Trophoblast cell (in vitro differentiated cells and primary cell): ENCODE measurements around the gene CPNE2.

Experiments
- DNase-seq, 2 donors: peaks; one replicate each; pipeline ENCODE4 v3.0.0-alpha.2; 2016
- H2AFZ ChIP-seq: 2 replicates; pipeline ENCODE4 v1.6.1; 2013; ENCODE audit warnings: low read length, moderate library complexity, mild to moderate bottlenecking; ENCODE audit not compliant: insufficient read depth, poor library complexity
- H2AK5ac ChIP-seq: 2 replicates; pipeline ENCODE4 v1.6.1; 2013; ENCODE audit warnings: mild to moderate bottlenecking, low read length
- H2BK120ac ChIP-seq: 2 replicates; pipeline ENCODE4 v1.6.1; 2013; ENCODE audit warnings: low read length, mild to moderate bottlenecking, moderate library complexity; ENCODE audit not compliant: insufficient read depth, poor library complexity
- H2BK12ac ChIP-seq: 2 replicates; pipeline ENCODE4 v1.6.1; 2013; ENCODE audit warnings: mild to moderate bottlenecking, low read length, moderate library complexity
- H2BK5ac ChIP-seq: 2 replicates; pipeline ENCODE4 v1.6.1; 2013; ENCODE audit warnings: low read length, low read depth, moderate library complexity, mild to moderate bottlenecking; ENCODE audit not compliant: poor library complexity
- H3K14ac ChIP-seq: 2 replicates; pipeline ENCODE4 v1.6.1; 2013; ENCODE audit warnings: mild to moderate bottlenecking, low read length
- H3K18ac ChIP-seq: 2 replicates; pipeline ENCODE4 v1.6.1; 2013; ENCODE audit warnings: mild to moderate bottlenecking, low read length
- H3K23ac ChIP-seq: 2 replicates; pipeline ENCODE4 v1.6.1; 2013; ENCODE audit warnings: low read length
- H3K27ac ChIP-seq: 2 replicates; pipeline ENCODE4 v1.5.1; 2013; ENCODE audit warnings: low read depth, mild to moderate bottlenecking, inconsistent platforms, low read length, moderate library complexity
- H3K27me3 ChIP-seq: 2 replicates; pipeline ENCODE4 v1.6.1; 2013; ENCODE audit warnings: inconsistent platforms, mild to moderate bottlenecking, low read length, moderate library complexity; ENCODE audit not compliant: insufficient read depth
- H3K36me3 ChIP-seq, 2 experiments: 1 replicate in 1 of 2; 2 replicates in 1 of 2; pipeline ENCODE4 v1.6.1; 2013; ENCODE audit warnings: low read length in 2 of 2, mild to moderate bottlenecking in 2 of 2, moderate library complexity in 1 of 2; ENCODE audit not compliant: insufficient read depth in 2 of 2, control insufficient read depth in 1 of 2
- H3K4ac ChIP-seq: 2 replicates; pipeline ENCODE4 v1.6.1; 2013; ENCODE audit warnings: low read depth, mild to moderate bottlenecking, low read length, moderate library complexity
- H3K4me1 ChIP-seq, 2 experiments: 1 replicate in 1 of 2; 2 replicates in 1 of 2; pipeline ENCODE4 v1.6.1; 2013; ENCODE audit warnings: low read length in 2 of 2, mild to moderate bottlenecking in 2 of 2, moderate library complexity in 1 of 2; ENCODE audit not compliant: insufficient read depth in 2 of 2, control insufficient read depth in 1 of 2
- H3K4me2 ChIP-seq: 2 replicates; pipeline ENCODE4 v1.6.1; 2013; ENCODE audit warnings: inconsistent platforms, mild to moderate bottlenecking, low read length, moderate library complexity
- H3K4me3 ChIP-seq: 2 replicates; pipeline ENCODE4 v1.5.1; 2013; ENCODE audit warnings: mild to moderate bottlenecking, low read depth, low read length, inconsistent platforms
- H3K79me1 ChIP-seq: one replicate; pipeline ENCODE4 v1.6.1; 2013; ENCODE audit warnings: low read length
- H3K79me2 ChIP-seq: 2 replicates; pipeline ENCODE4 v1.6.1; 2013; ENCODE audit warnings: low read length, mild to moderate bottlenecking; ENCODE audit not compliant: control insufficient read depth, insufficient read depth, poor library complexity
- H3K9ac ChIP-seq: 2 replicates; pipeline ENCODE4 v1.6.1; 2013; ENCODE audit warnings: mild to moderate bottlenecking, low read length
- H3K9me3 ChIP-seq: 2 replicates; pipeline ENCODE4 v1.6.1; 2013; ENCODE audit warnings: low read depth, mild to moderate bottlenecking, control low read depth, inconsistent platforms, low read length; ENCODE audit not compliant: insufficient read depth
- H4K12ac ChIP-seq: 2 replicates; pipeline ENCODE4 v1.6.1; 2013; ENCODE audit warnings: low read depth, mild to moderate bottlenecking, low read length, moderate library complexity
- H4K8ac ChIP-seq: 2 replicates; pipeline ENCODE4 v1.6.1; 2013; ENCODE audit warnings: low read depth, mild to moderate bottlenecking, low read length, moderate library complexity
- H4K91ac ChIP-seq: one replicate; pipeline ENCODE4 v1.6.1; 2013; ENCODE audit warnings: low read depth, mild to moderate bottlenecking, low read length, moderate library complexity
- WGBS: extraction: QIAGEN DNeasy Blood & Tissue Kit; methylation state at CpG from one replicate; pipeline ENCODE4 v1.1.7; 2013; ENCODE audit warnings: missing lambda C conversion rate; ENCODE audit not compliant: insufficient read length, insufficient coverage; ENCODE audit errors: extremely low coverage; 5-methylcytosine and 5-hydroxymethylcytosine counted together

Gene CPNE2

GRCh38 chr16:57089406-57089805, 3.0 kb upstream of the CPNE2 start:
- Histone ChIP-seq H3K23ac (no peak overlapping the region), H4K91ac (no peak overlapping the region), H4K12ac (no peak overlapping the region), H2BK12ac (no peak overlapping the region), H3K14ac (no peak overlapping the region), H3K4ac (no peak overlapping the region), H3K9ac (no peak overlapping the region), H3K4me2 (no peak overlapping the region), H4K8ac (no peak overlapping the region), H2BK120ac (no peak overlapping the region), H3K79me1 (peaks cover 14% of the 10 kb centered on the region), H3K27ac (no peak overlapping the region), H3K36me3 (no peaks in the 10 kb centered on the region), H2AFZ (no peak overlapping the region), H3K9me3 (no peaks in the 10 kb centered on the region), H2AK5ac (no peak overlapping the region), H3K4me3 (no peak overlapping the region), H3K18ac (no peak overlapping the region), H3K4me1 (peaks cover 12 to 18% of the 10 kb centered on the region in 2 experiments), H2BK5ac (no peak overlapping the region), H3K27me3 (no peaks in the 10 kb centered on the region), H3K79me2 (peaks cover 6% of the 10 kb centered on the region)
- DNase-seq: no peak
- no CpG with 5 or more reads among the region's 8 CpGs for WGBS

GRCh38 chr16:57091200-57091974, 996 bp upstream of the CPNE2 start:
- peak overlapping the region; percentile 99 for H4K91ac ChIP-seq
- peaks cover 0 to 3% of the 10 kb centered on the region in 2 experiments for H3K36me3 ChIP-seq
- peaks cover 14% of the 10 kb centered on the region for H3K79me1 ChIP-seq
- H4K8ac ChIP-seq: peak overlapping the region; percentile 88
- H3K79me2 ChIP-seq: peaks cover 6% of the 10 kb centered on the region
- no peak overlapping the region for H3K4me3 ChIP-seq
- H2BK120ac ChIP-seq: peak overlapping the region; percentile 54
- no peak overlapping the region for H3K23ac ChIP-seq
- no peak overlapping the region for H3K9ac ChIP-seq
- H3K27me3 ChIP-seq: no peaks in the 10 kb centered on the region
- no peak overlapping the region for H2AFZ ChIP-seq
- H3K9me3 ChIP-seq: no peaks in the 10 kb centered on the region
- no peak overlapping the region for H3K4ac ChIP-seq
- whole genome bisulfite sequencing: no CpG with 5 or more reads among the region's 24 CpGs
- no peak overlapping the region for H4K12ac ChIP-seq
- H3K4me2 ChIP-seq: peak overlapping the region; percentile 89
- DNase-seq: peak; percentile 14 to 34
- H3K18ac ChIP-seq: no peak overlapping the region
- H2BK12ac ChIP-seq: no peak overlapping the region
- peak overlapping the region; percentile 90 for H2BK5ac ChIP-seq
- peak overlapping the region; percentile 80 for H3K27ac ChIP-seq
- peaks cover 12 to 18% of the 10 kb centered on the region in 2 experiments for H3K4me1 ChIP-seq
- no peak overlapping the region for H2AK5ac ChIP-seq
- H3K14ac ChIP-seq: no peak overlapping the region

GRCh38 chr16:57092786-57093411, 516 bp downstream of the CPNE2 start:
- Histone ChIP-seq H3K79me1 (peaks cover 14% of the 10 kb centered on the region), H2BK12ac (peak overlapping the region; percentile 86), H2AFZ (peak overlapping the region; percentile 88), H3K27me3 (no peaks in the 10 kb centered on the region), H3K9me3 (no peaks in the 10 kb centered on the region), H3K27ac (peak overlapping the region; percentile 80), H3K4me1 (peaks cover 16 to 18% of the 10 kb centered on the region in 2 experiments), H2BK120ac (peak overlapping the region; percentile 94), H3K18ac (peak overlapping the region; percentile 99), H3K79me2 (peaks cover 6% of the 10 kb centered on the region), H2BK5ac (peak overlapping the region; percentile 91), H3K23ac (no peak overlapping the region), H3K4me3 (peak overlapping the region; percentile 83), H3K4ac (peak overlapping the region; percentile 90), H3K36me3 (peaks cover 3 to 6% of the 10 kb centered on the region in 2 experiments), H3K9ac (peak overlapping the region; percentile 65), H3K14ac (peak overlapping the region; percentile 98), H4K8ac (peak overlapping the region; percentile 96), H3K4me2 (peak overlapping the region; percentile 84), H2AK5ac (no peak overlapping the region), H4K91ac (peak overlapping the region; percentile 99), H4K12ac (peak overlapping the region; percentile 97)
- peak in 1 of 2 donors; percentile 39 for DNase-seq
- no CpG with 5 or more reads among the region's 53 CpGs for WGBS

GRCh38 chr16:57093666-57094564, 1.5 kb downstream of the CPNE2 start:
- Histone ChIP-seq H2AK5ac (no peak overlapping the region), H4K91ac (no peak overlapping the region), H3K4me3 (no peak overlapping the region), H2BK12ac (no peak overlapping the region), H2BK120ac (no peak overlapping the region), H3K9me3 (no peaks in the 10 kb centered on the region), H3K36me3 (peaks cover 3 to 6% of the 10 kb centered on the region in 2 experiments), H2AFZ (no peak overlapping the region), H3K79me2 (peaks cover 6% of the 10 kb centered on the region), H3K4me1 (peaks cover 16 to 18% of the 10 kb centered on the region in 2 experiments), H2BK5ac (no peak overlapping the region), H3K9ac (no peak overlapping the region), H4K12ac (no peak overlapping the region), H3K14ac (no peak overlapping the region), H3K18ac (peak overlapping the region; percentile 33), H3K27me3 (no peaks in the 10 kb centered on the region), H3K79me1 (peaks cover 14% of the 10 kb centered on the region), H3K23ac (no peak overlapping the region), H3K4me2 (peak overlapping the region; percentile 84), H3K27ac (no peak overlapping the region), H3K4ac (no peak overlapping the region), H4K8ac (no peak overlapping the region)
- no peak for DNase-seq
- no CpG with 5 or more reads among the region's 18 CpGs for WGBS
